ENCODE measurements around the gene POLR2I.
A peak's percentile ranks its signal among the peaks of the same experiment; 100 is the strongest.

POLR2I gene

DNA sequence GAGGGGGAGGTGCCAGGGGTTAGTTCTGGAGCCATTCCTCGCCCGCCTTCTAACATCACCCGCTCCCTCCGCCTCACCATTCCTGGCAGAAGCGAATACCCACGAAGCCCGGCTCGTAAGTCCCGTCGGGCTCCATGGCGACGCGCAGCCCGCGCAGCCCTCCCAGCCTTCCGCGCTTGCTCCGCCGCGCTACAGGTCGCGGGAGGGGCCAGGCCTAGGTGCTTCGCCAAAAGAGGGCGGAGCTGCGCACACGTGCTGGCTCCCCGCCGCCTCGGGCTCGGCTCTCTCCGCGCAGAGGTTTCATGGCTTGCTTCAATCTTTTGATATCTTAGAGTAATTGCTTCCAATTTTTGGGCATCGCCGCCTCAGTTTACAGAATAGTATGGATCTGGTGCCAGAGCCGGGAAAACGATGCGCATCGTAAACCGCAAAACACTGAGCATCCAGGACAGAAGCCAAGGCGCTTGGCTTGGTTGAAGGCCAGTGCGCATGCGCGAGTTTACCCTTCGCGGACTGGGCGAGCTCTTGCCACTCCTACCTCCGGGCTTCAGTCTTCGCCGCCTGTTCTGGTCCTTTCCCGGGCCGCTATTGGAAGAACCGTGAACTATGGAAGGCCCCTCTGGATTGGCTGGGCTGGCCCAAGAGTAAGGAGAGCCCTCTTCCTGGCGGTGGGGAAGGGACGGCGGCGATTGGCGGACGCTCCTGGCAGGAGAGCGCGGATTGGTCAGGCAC, at the start of gene POLR2I:
Gene POLR2I, minus strand, starts transcription at position 155 of the 732 bp plus-strand sequence. Its CDS starts 19 bp downstream, at position 136.
- DNase-seq (ENCODE audit: low read depth in 2 of 2) = peak; percentile 95 to 98

- DNase-seq (ENCODE audit: low read depth in 2 of 2) = no peak
Measured at GRCh38 chr19:36163813-36164212, 49.1 kb upstream of the POLR2I start.

GRCh38 chr19:36160821-36161596, 46.3 kb upstream of the POLR2I start:
- no peak for DNase-seq (ENCODE audit: low read depth in 2 of 2)

DNA sequence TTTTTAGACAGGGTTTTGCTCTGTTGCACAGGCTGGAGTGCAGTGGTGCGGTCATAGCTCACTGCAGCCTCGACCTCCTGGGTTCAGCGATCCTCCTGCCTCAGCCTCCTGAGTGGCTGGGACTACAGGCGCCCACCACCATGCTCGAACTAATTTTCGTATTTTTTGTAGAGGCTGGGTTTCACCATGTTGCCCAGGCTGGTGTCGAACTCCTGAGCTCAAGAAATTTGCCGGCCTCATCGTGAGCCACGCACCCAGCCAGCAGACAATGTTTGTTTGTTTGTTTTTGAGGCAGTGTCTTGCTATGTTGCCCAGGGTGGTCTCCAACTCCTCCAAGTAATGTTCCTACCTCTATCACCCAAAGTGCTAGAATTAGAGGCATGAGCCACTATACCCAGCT, 38.5 kb upstream of the POLR2I start:
- no peak for DNase-seq (ENCODE audit: low read depth in 2 of 2)

GRCh38 chr19:36152352-36153091, 37.8 kb upstream of the POLR2I start, which contains the start of gene COX7A1:
TSS of gene COX7A1 (minus strand) at chr19:36152447. CDS start at chr19:36152407, 40 bp downstream.
- DNase-seq (ENCODE audit: low read depth in 2 of 2) = no peak

DNA sequence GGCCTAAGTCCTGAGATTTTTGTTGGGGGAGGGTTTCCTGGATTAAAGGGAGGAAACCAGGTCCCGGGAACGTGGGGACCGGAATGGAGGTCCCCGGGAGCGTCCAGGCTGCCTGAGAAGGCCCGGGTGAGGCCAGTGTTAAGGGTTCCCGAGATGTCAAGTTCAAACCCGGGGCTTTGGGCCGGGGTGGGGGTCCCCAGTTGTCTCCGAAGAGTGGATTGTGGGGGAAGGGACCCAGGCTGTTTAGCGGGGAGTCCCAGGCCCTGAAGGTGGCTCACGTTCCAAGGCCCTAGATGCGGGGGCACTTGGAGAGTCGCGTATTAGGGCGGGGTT, 37.3 kb upstream of the POLR2I start:
- no peak for DNase-seq (ENCODE audit: low read depth in 2 of 2)

DNA sequence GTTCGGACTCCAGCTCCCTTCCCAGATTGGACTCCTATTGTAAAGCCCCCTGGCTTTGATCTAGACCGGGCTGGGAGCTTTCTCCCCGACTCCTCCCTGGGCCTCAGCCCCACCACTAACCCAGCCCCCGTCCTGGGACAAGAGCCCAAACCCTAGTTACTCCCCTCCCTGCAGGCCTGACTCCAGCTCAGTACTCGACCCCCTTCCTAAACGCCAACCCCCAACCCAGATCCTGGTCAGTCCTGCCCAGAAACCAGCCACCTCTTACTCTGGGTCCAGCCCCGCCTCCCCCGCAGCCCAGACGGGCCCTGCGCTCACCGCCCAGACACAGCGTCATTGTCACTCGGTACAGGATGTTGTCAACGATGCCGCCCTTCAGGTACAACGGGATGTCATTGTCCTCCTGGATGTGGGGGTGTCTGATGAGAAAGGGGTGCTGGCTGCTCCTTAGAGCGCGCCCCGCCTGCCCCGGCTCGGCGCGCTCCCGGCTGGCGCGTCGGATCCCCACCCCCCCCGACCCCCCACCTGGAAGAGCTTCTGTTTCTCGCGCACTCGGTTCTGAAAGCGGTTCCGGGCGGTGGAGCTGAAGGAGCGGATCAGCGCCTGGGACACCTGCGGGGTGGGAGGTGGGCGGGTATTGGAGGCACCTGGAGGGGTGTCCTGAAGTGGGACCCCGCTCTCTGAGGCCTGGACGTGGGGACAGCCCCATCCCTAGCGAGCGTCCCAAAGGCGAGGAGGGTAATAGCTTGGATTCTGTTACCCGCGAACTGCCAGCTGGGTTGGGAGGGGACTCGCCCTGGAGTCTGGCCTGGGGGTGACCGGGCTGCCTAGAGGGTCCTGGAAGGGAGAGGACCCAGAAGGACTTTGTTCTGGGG, 36.7 kb upstream of the POLR2I start:
- no peak for DNase-seq (ENCODE audit: low read depth in 2 of 2)

GRCh38 chr19:36150586-36150985, 35.9 kb upstream of the POLR2I start:
- no peak for DNase-seq (ENCODE audit: low read depth in 2 of 2)

DNA sequence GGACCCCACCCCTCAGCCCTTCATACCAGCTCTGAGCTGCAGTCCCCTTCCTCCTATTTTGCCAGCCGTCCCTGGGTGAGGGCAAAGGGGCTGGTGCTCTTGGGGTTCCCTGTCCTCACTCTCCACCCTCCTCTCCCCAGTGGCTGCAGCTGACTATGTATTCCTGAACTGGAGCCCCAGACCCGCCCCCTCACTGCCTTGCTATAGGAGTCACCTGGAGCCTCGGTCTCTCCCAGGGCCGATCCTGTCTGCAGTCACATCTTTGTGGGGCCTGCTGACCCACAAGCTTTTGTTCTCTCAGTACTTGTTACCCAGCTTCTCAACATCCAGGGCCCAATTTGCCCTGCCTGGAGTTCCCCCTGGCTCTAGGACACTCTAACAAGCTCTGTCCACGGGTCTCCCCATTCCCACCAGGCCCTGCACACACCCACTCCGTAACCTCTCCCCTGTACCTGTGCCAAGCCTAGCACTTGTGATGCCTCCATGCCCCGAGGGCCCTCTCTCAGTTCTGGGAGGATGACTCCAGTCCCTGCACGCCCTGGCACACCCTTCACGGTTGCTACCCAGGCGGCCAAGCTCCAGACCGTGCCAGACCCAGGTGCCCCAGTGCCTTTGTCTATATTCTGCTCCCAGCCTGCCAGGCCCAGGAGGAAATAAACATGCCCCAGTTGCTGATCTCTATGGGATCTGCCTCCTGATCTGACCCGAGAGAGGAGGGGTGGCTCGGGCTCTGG, 35.2 kb upstream of the POLR2I start:
- no peak for DNase-seq (ENCODE audit: low read depth in 2 of 2)

DNA sequence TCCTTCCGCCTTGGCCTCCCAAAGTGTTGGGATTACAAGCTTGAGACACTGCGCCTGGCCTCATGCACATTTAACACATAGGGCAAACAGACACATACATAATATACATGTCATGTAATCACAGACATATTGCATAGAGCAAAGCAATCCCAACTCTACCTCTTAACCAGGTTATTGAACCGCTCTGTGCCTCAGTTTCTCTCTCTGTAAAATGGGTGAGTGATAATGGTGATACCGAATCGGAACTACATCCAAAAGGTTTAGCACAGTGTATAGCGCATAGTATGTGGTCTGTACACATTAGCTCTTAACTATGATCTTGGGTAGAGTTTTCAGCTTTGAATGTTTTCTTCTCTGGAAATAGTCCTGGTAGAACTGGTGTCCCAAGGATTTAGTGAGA, 29.9 kb upstream of the POLR2I start:
- no peak for DNase-seq (ENCODE audit: low read depth in 2 of 2)

DNA sequence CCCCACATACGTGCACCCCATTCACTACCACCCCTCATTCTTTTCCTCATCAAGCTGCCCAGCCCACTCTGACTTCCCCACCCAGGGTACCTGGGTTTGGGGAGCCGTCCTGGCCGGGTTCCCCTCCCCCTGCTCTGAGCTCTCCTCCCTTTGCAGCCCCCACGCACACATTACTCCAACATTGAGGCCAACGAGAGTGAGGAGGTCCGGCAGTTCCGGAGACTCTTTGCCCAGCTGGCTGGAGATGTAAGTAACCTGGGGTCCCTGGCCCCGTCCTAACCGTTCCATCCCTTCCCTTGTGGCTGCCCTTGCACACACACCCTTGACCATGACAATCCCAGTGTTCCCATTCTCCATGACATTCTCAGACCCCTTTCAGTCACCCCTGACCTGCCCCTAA, 27.8 kb upstream of the POLR2I start:
- DNase-seq (ENCODE audit: low read depth in 2 of 2) = no peak

DNA sequence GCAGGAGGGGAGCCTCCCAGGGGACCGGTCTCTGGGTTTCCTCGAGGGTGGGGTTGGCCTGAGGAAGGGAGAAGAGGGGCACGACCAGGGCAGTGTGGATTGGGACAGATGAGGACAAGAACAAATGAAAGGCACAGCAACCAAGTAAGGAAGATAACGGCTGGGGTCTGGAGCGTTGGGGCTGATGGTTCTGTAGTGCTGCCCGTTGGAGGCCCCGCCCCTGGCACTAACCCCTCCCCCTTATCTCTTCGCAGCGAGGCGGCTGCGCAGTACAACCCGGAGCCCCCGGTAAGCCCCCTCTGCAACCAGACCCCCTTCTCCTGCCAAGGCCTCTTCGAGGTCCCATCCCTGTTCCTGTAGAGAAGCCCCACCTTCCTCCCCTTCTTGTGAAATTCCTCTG, 27.4 kb upstream of the POLR2I start:
- no peak for DNase-seq (ENCODE audit: low read depth in 2 of 2)

DNA sequence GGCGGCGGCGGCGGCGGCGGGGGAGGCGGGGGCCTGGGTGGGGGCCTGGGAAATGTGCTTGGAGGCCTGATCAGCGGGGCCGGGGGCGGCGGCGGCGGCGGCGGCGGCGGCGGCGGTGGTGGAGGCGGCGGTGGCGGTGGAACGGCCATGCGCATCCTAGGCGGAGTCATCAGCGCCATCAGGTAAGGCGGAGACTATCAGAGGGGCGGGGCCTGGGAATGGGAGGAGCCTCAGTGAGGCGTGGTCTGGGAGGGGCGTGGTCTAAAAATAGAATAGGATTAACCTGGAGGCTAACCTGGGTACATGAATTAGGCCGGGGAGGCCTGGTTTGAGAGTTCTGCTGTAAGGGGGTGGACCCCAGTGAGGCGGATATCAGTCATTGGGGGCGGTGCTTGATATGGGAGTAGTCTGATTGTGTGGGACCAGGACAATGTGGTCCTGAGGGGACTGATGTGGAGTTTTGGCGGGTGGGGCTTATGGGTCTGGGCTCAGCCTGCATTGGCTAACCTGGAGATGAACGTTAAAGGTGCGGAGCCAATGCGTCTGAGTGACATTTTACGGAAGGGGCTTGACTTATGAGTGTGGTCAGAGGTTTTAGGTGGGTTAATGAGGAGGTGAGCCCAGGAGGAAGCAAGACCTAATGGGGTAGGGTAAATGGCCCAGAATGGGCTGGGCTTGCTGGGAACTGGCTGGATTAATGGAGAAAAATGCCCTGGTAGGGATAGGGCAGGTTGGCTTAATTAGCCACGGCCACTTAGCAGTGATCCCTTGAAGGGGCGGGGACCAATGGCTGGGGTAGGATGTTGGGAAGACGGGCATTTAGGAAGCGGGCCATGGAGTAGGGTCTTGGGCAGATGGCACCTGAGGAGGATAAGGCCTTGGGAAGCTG, 26.6 kb upstream of the POLR2I start:
- peak; percentile 84 to 92 for DNase-seq (ENCODE audit: low read depth in 2 of 2)

GRCh38 chr19:36140304-36141038, 25.8 kb upstream of the POLR2I start:
- peak in 1 of 2 donors; percentile 27 for DNase-seq (ENCODE audit: low read depth in 2 of 2)

DNA sequence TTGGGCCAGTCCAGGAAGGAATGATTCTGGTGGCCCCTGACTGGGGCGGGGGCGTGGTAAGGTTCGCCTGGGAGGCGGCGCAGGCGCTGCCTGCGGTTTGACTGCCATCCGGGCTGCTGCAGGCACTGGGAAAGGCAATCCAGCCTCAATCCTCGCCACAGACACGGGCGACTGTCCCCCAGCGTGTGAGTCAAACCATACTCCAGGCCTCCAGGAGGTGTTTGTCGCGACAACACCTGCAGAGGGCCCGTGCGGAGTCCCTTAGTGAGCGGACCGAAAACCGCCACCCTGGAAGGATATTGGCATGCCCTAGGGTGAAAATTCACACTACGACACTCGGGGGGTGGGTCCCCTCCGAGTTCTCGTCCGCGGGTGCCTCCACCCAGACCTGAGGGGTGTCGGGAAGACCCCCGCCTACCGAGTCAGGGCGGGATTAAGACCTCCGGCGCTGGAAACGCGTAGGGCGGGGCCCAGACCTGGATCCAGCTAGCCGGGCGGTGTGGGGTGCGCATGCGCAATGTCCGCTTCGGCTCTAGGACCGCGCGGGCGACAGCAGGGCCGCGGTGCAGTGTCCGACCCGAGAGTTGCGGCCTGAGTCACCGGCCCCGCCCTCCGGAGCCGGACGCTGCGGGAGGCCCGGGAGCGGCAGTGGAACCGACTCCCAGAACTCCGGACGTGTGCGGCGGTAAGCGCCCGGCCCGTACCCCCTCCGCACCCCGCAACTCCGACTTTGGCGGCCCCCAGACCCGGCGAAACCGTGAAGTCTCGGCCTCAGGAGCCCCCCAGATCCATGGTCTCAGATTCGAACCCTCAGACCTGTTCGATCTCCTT, 25.0 kb upstream of the POLR2I start, which contains the start of gene CAPNS1:
Gene CAPNS1, plus strand, starts transcription at position 594 of the 831 bp plus-strand sequence. CDS start 946 bp downstream, outside the sequence.
- peak; percentile 76 to 80 for DNase-seq (ENCODE audit: low read depth in 2 of 2)

DNA sequence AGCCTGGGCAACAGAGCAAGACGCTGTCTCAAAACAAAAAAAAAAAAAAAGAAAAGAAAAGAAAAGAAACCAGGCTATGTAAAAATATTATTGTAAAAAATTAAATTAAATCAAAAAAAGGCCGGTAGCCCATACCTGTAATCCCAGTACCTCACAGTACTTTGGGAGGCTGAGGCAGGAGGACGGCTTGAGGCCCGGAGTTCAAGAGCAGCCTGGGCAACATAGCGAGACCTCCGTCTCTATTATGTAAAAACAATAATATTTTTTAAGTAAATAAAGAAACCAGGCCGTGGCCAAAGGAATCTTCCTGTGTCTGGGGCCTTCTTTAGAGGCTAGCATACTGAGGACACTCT, 24.4 kb upstream of the POLR2I start:
- no peak for DNase-seq (ENCODE audit: low read depth in 2 of 2)

- no peak for DNase-seq (ENCODE audit: low read depth in 2 of 2)
Measured at GRCh38 chr19:36136964-36137686, 22.4 kb upstream of the POLR2I start.

All from stimulated activated CD4-positive, alpha-beta T cell treated with anti-CD3 and anti-CD28 coated beads, Interleukin-1b, Interleukin-23, amount 100 ng/mL, for 1 hour (primary cell).